DND-41 (cell line): ENCODE results near the gene KCNJ15.

Source experiments
- ATAC-seq: fragments of 200-7000 bp; cut with Tn5 transposase; 3 replicates; pipeline ENCODE4 v1.9.1; 2021; ENCODE audit warnings: low read depth; ENCODE audit not compliant: insufficient read depth
- DNase-seq: peaks from one replicate; pipeline ENCODE4 v3.0.0-alpha.2; 2020
- H2AFZ ChIP-seq: 2 replicates; pipeline ENCODE4 v1.6.0; 2012; ENCODE audit warnings: low read depth, low read length
- H3K27ac ChIP-seq: 2 replicates; pipeline ENCODE4 v1.5.1; 2012; ENCODE audit warnings: low read length, inconsistent platforms
- H3K27me3 ChIP-seq: fragments of 200-600 bp; sonication (generic); 2 replicates; pipeline ENCODE4 v1.6.0; 2012; ENCODE audit warnings: low read length, mild to moderate bottlenecking, inconsistent platforms; ENCODE audit not compliant: insufficient read depth, poor library complexity
- H3K36me3 ChIP-seq: 2 replicates; pipeline ENCODE4 v1.5.1; 2012; ENCODE audit warnings: low read length, inconsistent platforms; ENCODE audit not compliant: insufficient read depth
- H3K4me1 ChIP-seq: 2 replicates; pipeline ENCODE4 v1.5.1; 2012; ENCODE audit warnings: mild to moderate bottlenecking, low read length; ENCODE audit not compliant: insufficient read depth
- H3K4me2 ChIP-seq: 2 replicates; pipeline ENCODE4 v1.6.0; 2012; ENCODE audit warnings: mild to moderate bottlenecking, moderate library complexity, low read length, inconsistent platforms; ENCODE audit not compliant: insufficient read depth
- H3K4me3 ChIP-seq, 2 experiments: fragments of 200-600 bp in 1 of 2; shearing (Covaris generic) in 1 of 2; 2 replicates each; pipeline ENCODE4 v1.5.1; 2012 to 2016; ENCODE audit warnings: inconsistent platforms in 2 of 2, low read length in 2 of 2, mild to moderate bottlenecking in 2 of 2, low read depth in 1 of 2, moderate library complexity in 1 of 2
- H3K79me2 ChIP-seq: 2 replicates; pipeline ENCODE4 v1.6.0; 2012; ENCODE audit warnings: low read length, inconsistent platforms; ENCODE audit not compliant: insufficient read depth
- H3K9ac ChIP-seq: 2 replicates; pipeline ENCODE4 v1.6.0; 2012; ENCODE audit warnings: low read depth, mild to moderate bottlenecking, inconsistent platforms, low read length, moderate library complexity
- H3K9me3 ChIP-seq: 2 replicates; pipeline ENCODE4 v1.5.1; 2012; ENCODE audit warnings: low read length, moderate library complexity, mild to moderate bottlenecking, inconsistent platforms; ENCODE audit not compliant: insufficient read depth, severe bottlenecking
- H4K20me1 ChIP-seq: 2 replicates; pipeline ENCODE4 v1.6.0; 2012; ENCODE audit warnings: low read length; ENCODE audit not compliant: insufficient read depth
- EZH2 ChIP-seq: IDR thresholded peaks from 3 replicates; pipeline ENCODE4 v1.6.1; 2012; ENCODE audit warnings: borderline replicate concordance, low read depth, mild to moderate bottlenecking, moderate library complexity, low read length, inconsistent platforms; ENCODE audit not compliant: severe bottlenecking
- TF ChIP-seq, protein P1 (sequence below): IDR thresholded peaks from 2 replicates; pipeline ENCODE4 v1.5.1; 2012; ENCODE audit warnings: borderline replicate concordance, low read length, moderate library complexity, mild to moderate bottlenecking; ENCODE audit not compliant: poor library complexity, severe bottlenecking; ENCODE audit errors: extremely low read depth

The KCNJ15 gene

DNA sequence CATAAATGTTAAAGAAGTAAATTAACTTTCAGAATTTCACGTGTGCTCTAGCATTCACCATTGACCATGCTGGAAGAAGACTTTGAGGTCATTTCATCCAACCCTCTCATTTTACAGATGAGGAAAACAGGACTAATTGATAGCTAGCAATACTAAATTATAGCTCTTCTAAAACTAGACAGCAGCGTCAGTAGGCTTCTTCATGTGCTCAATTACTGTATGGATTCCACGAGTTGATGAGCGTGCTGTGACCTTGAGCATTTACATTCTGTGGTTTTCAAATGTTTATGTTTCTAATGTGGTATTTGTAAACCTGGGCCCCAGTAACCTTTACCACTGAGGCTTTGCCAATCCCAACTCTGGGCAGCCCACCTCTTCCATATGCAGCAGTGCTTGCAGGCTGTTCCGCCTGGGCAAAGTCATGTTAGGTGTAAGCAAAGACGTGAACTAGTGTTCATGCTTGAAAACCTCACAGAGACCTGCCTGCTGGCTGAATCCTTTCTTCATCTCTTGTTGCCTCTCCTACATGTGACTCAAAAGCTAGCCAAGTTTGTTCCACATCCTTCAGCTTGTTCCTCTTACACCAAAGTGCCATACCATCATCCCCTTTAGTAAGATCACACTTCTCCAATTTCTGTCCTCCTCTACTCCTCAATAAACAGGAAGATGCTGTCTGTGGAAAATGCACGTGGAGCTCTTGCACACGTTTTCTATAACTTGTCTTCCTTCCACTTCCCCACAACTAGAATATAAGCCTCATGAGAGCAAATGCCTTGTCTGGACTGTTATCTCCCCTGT is 17.2 kb downstream of the KCNJ15 start:
- no peak for ATAC-seq
- Histone ChIP-seq H3K27me3 (peaks cover 28% of the 10 kb centered on the region), H3K4me2 (no peak overlapping the region), H4K20me1 (no peaks in the 10 kb centered on the region), H3K79me2 (no peaks in the 10 kb centered on the region), H2AFZ (no peak overlapping the region), H3K9ac (no peak overlapping the region), H3K27ac (no peak overlapping the region), H3K36me3 (no peaks in the 10 kb centered on the region), H3K4me1 (no peaks in the 10 kb centered on the region), H3K4me3 (no peak overlapping the region), H3K9me3 (no peaks in the 10 kb centered on the region)
- TF ChIP-seq EZH2, result no peak
- TF ChIP-seq, protein P1, sequence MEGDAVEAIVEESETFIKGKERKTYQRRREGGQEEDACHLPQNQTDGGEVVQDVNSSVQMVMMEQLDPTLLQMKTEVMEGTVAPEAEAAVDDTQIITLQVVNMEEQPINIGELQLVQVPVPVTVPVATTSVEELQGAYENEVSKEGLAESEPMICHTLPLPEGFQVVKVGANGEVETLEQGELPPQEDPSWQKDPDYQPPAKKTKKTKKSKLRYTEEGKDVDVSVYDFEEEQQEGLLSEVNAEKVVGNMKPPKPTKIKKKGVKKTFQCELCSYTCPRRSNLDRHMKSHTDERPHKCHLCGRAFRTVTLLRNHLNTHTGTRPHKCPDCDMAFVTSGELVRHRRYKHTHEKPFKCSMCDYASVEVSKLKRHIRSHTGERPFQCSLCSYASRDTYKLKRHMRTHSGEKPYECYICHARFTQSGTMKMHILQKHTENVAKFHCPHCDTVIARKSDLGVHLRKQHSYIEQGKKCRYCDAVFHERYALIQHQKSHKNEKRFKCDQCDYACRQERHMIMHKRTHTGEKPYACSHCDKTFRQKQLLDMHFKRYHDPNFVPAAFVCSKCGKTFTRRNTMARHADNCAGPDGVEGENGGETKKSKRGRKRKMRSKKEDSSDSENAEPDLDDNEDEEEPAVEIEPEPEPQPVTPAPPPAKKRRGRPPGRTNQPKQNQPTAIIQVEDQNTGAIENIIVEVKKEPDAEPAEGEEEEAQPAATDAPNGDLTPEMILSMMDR, result no peak
- DNase-seq, result no peak

DNA sequence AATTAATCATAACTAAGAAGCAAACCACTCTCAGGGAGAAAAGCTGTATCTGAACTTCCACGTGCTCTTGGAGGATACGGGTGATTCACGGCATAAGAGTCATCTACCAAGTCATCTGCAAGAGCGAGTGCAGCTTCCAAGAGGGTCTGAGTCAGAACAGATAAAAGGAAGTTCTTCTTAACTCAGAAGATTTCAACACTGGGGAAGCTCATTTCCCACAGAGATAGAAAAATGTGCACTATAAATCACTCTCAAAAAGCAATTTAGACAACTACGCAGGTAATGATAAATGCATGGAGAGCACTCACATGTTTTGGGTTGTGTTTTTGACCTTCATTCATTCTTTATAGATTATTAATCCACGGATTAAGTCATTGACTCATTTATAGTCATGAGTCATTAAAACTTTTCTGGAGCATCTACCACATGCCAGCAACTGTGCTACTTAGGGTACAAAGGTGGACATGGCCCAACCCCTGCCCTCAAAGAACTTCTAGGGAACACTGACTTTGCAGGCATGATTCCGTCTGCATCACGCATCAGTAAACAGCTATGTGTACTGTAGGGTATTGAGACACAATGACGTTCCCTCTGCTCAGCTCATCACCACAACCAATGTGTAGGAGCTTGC is 20.8 kb downstream of the KCNJ15 start:
- TF ChIP-seq, protein P1, result no peak
- TF ChIP-seq EZH2, result no peak
- Histone ChIP-seq H3K4me1 (no peaks in the 10 kb centered on the region), H3K9ac (no peak overlapping the region), H4K20me1 (no peaks in the 10 kb centered on the region), H3K36me3 (no peaks in the 10 kb centered on the region), H3K4me2 (no peak overlapping the region), H3K4me3 (no peak overlapping the region), H3K27ac (no peak overlapping the region), H2AFZ (no peak overlapping the region), H3K27me3 (peaks cover 9% of the 10 kb centered on the region), H3K9me3 (no peaks in the 10 kb centered on the region), H3K79me2 (no peaks in the 10 kb centered on the region)
- ATAC-seq, result no peak
- no peak for DNase-seq

DNA sequence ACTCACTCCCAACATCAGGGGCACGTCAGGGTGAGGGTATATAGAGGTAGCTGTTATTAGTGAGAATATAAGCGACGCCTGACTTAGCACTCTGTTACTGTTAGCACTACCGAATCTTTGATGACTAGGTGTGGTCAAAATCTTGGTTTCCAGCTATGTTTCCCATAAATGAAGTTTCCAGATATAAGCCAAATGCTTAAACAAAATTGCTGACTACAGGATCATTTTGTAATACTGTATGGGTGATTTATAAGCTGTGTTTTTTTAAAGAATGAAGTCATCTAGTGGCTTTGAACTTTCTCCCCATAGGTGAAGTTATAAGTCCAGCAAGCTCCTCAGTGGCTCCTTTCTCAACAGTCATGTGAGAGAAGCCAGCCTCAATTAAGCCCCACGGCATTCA is 23.7 kb downstream of the KCNJ15 start:
- Histone ChIP-seq H3K4me2 (no peak overlapping the region), H3K79me2 (no peaks in the 10 kb centered on the region), H2AFZ (no peak overlapping the region), H3K36me3 (no peaks in the 10 kb centered on the region), H3K9me3 (no peaks in the 10 kb centered on the region), H3K27ac (no peak overlapping the region), H3K4me3 (no peak overlapping the region), H4K20me1 (no peaks in the 10 kb centered on the region), H3K27me3 (peaks cover 7% of the 10 kb centered on the region), H3K4me1 (no peaks in the 10 kb centered on the region), H3K9ac (no peak overlapping the region)
- ATAC-seq (no peak), DNase-seq (no peak)
- TF ChIP-seq, protein P1, result no peak
- TF ChIP-seq EZH2, result no peak
